Bone marrow (tissue), 2 donors: Measurements from ENCODE around the gene BCL11B.

Experiments used
- DNase-seq, 2 donors: peaks; one replicate each; lab custom pipeline; 2025; lab: John Stamatoyannopoulos, UW

BCL11B gene

DNA sequence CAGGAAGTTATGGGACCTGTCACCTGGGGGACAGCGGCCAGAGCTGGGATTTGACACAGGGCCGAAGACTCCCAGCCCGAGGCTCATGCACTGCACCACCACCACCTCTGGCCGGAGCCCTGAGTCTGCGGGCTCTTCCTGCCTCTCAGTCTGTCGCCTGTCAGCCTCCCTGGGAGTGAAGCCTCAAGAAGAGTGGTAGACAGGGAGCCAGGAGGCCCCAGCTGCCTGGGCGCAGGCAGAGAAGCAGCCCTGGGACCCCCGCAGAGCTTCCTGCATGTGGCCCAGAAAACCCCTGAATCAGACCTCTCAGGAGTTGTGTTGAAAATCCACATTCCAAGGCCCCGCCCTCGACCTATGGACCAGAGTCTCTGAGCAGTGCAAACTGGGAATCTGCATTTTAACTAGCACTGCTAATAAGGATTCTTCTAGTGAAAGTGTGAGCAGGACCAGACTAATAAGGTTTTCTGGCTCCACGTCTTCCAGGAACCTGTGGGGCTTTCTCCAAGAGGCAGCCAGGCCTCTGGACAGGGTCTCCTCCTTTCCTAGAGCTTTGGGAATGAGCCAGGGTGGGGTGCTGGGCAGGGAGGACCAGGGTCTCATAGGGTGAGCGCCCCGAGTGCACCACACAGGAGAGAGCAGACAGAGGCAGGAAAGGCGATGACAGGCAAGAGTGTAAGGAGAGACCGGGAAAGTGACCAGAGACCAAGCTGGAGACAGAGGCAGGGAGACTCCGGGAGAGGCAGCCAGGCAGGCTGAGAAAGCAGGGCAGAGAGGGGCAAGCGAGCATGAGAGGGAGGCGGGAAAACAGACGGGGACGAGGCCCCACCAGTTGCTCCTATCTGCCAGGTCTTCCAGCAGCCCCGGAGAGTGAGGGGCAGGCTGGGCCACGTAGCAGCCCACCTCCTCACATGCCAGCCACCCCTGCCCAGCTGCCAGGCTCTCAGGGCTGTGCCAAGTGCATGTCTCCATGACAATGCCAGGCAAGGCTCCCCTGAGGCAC is 112.4 kb downstream of the BCL11B start:
- no peak for DNase-seq

DNA sequence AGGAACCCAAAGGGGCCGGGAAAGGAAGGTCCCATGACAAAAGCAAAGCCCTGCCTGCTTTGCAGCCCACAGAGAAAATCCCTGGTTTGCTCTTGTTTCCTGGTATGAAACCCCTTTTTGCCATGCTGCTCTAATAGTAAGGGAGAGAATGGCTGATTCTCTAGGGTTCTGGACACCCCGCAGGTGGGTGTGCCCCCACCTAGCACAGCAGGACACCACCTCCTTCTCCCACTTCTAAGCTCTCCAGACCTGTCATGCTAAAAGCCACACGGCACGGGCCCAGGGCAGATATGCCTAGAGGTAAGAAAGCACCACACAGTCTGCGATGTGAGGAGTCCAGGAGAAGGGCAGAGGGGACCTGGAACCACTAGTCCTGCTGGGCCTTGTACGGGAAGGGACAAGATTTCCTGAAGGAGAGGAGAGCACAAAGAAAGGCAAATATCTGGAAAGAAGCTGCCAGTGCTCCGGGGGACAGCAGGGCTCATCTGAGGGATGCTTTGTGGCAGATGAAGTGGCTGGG is 113.3 kb downstream of the BCL11B start:
- DNase-seq: no peak

DNA sequence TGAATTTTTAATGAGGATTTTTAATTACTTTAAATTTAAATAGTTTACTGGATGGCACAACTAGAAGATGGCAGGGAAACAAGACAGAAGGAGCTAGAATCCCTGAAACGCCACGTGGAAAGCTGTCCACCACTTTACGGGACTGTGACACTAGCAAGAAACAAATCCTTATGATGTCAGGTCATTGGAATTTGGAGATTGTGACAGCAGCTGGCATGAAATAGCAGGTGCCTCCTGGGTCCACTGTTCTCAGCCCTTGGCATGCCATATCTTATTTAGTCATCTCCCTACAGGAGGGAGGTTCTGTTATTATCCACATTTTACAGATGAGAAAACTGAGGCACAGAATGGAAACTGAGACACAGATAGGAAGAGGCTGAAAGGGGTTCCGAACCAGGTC is 113.8 kb downstream of the BCL11B start:
- DNase-seq: no peak

DNA sequence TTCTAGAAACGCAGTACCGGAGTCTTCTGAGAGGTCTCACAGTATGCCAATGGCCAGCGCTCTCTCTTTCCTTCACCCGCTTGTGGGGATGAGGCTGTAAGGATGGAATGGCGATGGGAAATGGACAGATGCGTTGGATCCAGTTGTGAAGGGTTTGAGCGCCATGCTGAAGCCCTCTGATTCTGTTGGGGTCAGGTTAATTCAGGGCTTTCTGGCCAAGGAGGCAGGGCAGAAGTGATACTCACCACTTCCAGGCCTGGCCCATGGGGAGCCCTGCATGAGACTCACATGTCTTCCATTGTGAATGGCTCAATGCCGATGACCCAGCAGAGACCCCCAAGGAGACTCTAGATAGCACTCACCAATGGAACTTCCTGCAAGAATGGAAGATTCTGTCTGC is 114.3 kb downstream of the BCL11B start:
- DNase-seq: no peak

DNA sequence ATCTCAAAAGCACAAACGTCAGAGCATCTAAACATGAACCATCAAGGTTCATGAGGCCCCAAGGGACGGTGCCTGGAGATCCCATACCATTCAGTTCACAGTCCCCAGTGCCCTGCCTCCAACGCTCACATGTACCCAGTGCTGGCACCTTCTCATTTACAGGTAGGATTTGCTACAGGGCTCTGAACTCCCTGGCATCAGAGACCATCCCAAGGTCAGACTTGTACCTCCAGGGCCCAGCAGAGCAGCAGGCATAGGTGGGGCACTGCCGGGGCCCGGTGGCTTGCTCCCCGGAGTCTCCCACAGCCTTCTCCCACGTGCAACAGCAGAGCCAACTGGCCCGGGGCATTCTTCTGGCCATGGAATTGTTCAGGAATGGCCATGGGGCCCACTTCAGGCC is 114.8 kb downstream of the BCL11B start:
- no peak for DNase-seq

DNA sequence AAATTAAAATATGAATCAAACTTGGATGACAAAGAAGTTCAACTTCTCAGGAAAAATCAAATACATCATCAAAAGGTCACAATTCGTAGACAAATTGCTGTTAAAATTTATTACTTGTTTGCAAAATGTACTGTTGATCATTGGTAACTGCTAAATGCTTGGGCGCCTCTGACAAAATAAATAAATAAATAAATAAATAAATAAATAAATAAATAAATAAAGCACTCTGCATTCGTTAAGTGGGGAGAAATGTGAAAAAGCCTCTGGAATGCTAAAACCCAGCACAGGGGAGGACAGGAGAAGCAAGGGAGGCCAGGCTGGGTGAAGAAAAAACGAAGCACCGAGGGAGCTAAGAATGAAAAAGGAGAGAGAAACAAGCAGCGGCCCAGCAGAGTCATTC is 115.2 kb downstream of the BCL11B start:
- no peak for DNase-seq

DNA sequence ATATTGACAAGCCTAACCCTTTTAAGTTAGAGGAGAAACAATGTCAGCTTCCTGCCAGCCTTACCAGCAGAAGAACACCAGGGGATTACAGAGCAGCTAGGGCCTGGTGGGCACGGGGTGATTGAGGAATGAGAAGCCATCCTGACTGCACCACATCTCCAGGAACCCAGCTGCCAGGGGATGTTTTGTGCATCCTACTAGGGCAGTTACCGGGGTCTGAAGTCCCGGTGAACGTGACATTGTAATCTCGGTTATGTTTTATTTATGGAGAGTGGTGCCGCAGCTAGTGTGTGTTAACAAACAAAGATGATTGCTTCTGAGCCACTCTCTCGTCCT is 115.9 kb downstream of the BCL11B start:
- no peak for DNase-seq

DNA sequence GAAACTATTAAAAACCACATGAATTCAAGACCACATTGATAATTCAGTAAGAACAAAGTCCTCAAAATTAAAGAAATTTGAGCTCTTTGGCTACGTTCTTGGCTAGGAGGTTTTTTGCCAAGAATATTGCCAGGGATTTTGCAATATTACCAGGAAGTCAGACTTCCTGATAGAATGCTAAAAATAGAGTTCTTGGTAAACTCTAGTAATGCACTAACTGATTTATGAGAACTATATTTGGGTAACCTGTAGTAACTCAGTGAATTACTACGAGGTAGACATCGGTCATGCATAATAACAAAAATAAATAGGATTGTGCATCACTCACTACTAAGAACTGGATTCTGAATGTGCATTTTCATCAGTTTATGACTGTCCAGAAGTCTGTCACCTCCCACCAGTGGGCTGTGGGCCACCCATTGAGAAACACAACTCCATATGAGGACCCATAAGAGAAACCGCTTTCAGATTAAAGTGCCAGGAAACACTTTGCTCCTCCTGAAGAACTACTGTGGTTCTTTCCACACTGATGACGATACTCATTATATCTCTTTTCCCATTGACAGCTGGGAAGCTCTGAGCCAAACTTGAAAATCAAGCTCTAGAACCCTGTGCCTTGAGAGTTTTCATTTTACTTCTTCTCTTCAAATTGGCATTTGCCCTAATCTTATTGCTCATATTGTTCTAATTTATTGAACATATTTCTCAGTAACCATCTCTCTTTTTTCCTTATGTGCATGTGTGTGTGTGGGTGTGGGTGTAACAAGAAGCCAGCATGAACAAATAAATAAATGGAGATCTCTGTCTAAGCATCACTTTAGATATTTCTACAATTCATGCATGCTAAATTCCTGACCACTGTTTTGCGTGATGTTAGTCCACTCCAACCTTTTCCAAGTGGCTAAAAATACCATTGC is 116.6 kb downstream of the BCL11B start:
- DNase-seq: no peak

DNA sequence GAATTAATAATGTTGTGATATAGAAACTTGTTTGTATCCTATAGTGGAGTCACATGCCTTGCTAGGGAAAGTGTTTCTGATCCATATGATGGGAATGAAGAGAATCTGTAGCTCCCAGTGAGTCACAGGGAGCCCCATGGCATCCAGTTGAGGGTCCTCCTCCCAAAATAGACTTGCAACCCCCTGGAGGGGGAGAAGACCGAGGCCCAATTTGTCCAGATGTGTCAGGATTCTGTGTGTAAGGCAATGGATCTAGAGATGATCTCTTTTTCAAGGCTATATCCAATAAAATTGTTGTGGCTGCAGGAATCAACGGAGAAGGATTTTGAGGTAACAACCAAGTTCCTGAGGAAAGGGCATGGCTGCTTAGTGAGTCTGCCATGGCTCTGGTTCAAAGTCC is 121.8 kb downstream of the BCL11B start:
- DNase-seq: no peak

DNA sequence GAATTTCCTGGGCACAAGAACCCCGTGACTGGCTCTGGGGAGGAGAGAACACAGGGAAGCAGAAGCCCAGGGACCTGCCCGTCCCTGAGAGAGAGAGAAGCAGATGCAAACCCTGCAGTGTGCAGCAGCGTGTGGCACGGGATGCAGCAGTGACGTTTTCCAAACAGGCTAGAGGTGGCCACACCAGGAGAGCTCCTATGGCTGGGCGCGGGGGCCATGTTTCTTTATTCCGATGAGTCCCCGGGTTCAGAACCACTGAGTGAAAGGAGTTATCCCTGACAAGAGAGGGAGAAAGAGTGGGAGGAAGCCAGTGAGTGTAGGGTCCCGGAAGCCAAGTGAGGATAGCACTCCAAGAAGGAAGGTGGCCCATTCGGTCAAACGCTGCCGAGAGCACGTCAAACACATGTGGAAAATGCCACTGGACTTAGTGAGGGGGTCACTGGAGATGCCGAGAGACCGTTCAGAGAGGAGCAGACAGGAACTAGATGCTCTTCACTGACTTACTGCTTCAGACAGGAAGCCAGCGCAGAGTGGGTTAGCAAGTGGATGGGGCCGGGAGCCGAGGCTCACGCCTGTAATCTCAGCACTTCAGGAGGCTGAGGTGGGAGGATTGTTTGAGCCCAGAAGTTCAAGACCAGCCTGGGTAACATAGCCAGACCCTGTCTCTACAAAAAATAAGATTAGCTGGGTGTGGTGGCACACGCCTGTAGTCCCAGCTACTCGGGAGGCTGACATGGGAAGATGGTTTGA is 123.0 kb downstream of the BCL11B start:
- DNase-seq: no peak

DNA sequence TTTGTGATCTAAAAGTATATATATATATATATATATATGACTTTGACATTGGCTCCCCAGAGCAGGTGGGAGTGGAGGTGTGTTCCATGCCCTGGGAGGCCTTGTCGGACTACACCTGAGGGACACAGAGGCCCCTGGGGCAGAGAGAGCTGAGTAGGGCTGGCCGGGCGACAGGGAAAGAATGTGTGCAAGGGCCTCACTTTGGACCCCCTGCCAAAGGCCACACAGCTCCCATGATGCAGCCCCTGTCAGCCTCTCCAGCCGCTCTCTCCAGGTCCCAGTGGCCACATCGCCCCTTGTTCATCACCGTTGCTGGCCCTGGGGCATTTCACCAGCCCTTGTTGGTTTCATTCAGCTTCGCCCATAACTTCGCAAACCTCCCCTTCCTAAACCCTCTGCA is 123.9 kb downstream of the BCL11B start:
- DNase-seq: no peak

DNA sequence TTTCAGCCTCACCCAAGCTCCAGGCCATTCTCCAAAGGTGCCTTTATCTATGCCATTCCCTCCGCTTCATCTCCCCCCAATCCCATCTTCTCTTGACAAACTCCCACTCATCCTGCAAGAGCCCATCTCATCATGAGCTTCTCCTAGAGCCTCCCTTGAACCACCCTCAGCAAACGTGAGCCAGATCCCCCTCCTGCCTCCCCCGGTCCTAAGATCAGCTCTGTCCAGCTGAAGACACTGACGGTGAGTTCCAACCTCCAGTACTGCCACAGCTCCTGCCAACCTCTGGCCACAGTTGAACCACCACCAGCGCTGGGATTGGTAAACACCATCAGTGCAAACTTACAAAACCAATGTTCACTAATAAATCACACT is 124.6 kb downstream of the BCL11B start:
- DNase-seq: no peak

DNA sequence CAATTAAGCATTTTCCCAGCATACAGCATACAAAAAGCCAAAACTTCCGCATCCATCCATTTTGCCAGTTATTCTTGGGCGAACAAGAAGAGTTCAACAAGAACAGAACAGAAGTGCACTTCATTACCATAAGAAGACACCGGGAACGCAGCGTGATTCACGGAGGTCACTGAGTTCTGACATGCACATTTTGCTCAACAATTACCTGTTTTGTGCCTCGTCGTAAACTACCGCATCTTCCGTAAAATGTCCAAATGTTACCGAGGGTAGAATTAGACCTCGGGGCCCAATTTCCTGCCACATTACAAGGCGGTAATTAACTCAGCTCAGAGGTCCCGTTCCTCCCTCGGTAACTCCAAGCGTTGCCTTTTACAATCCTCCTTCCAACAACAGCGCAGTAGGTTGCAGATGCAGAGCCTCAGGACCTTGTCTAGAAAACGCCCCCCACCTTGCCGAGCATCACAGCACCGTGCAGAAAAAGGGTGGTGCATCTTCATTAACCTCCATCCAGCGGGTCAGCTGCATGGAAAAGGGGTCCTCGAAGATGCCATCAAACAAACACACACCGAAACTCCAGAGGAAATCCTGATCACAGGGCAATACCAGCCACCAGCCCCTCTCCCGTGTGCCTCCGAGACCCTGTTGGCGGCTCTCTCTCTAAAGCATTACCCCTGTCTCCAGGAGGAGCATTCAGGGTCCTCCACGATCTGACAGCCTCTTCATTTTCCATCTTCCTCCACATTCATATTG is 125.2 kb downstream of the BCL11B start:
- no peak for DNase-seq

DNA sequence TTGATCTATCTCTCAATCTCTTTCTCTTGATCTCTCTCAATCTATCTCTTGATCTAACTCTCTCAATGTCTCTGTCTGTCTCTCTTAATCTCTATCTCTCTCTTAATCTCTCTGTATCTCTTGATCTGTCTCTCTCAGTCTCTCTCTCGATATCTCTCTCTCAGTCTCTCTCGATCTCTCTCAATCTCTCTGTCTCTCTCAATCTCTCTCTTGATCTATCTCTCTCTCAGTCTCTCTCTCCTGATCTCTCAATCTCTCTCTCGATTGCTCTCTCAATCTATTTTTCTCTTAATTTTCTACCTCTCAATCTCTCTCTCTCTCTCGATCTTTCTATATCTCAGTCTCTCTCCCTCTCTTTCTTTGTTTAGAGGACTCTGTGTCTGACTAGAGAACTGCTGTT is 126.7 kb downstream of the BCL11B start:
- no peak for DNase-seq

DNA sequence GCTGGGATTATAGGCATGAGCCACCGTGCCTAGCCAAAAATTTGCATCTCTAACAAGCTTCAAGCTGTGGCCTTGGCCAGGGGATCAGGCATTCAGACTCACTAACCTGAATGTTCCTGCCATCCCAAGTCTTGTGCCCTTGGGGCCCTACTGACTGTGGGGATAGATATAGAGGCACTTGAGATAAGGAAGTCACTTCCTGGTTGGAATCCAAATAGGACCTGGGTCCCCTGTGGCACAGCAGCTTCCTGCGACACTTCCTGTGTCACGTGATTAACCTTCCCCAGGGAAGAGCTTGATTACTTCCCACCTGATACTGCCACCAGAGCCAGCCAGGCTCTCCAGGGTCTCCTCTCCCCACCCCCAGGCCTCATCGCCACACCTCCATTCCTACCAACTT is 128.2 kb downstream of the BCL11B start:
- no peak for DNase-seq

DNA sequence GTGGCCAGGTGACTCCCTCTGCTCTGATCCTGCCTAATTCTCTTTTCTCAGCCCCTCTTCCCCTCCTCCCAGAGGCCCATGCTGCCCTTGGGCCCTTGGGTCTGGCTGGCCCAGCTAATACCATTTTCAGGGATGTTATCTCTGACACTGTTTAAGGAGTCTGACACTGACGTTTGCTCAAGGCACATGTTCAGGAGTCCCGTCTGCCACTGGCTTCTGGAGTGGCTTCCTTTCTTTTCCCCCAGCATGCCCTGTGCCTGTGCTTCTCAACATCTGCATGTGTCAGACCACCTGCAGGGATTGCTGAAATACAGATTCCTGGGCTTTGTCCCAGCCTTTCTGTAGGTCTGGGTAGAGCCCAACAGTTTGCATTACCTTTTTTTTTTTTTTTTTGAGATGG is 128.9 kb downstream of the BCL11B start:
- DNase-seq: no peak

DNA sequence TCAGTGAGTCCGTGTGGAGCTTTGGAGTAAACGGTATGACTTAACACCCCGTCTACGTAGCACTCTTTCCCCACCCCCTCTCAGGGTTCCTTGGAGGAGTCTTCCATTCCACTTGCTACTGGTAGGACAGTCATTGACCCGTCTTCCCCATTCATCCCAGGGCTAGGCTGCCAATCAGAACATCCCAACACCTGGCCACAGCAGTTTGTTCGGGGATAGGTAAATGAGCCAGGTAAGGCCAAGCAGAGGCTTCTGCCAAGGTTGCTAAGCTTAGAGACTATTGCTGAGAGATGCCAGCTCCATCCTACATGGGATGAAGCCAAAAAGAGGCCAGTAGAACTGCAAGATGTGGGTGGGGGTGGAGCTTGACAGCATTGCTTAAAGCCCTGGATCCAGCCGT is 130.8 kb downstream of the BCL11B start:
- DNase-seq: no peak

DNA sequence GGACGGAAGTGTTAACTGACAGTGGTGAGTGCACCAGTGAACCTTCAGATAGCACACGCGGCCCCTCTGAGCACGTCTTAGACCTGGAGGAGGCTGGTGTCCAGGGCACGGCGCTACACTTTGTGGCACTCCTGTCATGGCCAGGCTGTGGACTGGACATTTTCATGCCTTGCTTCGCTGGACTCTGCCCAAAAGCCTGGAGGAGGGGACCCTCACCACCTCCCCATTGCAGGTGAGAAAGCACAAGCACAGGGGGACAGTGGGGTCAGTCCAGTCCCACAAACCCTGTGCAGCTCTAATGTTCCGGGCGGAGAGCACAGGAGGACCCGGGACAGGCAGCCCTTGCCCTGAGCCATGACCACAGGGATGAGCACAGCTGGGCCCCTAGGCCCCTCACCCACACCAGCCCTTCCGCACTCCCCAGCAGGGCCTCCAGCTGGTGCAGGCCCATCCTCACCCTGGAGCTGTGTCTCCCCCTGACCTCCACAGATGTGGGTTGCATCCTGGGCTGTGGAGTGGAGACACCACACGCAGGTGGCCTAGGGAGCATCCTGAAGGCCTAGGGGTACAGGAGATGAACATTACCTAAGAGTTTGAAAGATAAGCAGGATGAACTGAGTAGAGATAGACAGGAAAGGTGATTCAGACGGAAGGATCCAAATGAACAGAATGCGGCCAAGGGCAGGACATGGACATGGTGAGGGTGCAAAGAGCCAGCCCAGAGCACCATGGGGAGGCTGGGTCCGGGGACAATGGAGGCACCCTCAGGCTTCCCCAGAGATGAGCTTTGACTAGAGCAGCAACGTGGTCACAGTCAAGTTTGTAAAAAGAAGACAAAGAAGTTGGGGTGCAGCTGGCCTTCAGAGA is 132.8 kb downstream of the BCL11B start:
- no peak for DNase-seq

DNA sequence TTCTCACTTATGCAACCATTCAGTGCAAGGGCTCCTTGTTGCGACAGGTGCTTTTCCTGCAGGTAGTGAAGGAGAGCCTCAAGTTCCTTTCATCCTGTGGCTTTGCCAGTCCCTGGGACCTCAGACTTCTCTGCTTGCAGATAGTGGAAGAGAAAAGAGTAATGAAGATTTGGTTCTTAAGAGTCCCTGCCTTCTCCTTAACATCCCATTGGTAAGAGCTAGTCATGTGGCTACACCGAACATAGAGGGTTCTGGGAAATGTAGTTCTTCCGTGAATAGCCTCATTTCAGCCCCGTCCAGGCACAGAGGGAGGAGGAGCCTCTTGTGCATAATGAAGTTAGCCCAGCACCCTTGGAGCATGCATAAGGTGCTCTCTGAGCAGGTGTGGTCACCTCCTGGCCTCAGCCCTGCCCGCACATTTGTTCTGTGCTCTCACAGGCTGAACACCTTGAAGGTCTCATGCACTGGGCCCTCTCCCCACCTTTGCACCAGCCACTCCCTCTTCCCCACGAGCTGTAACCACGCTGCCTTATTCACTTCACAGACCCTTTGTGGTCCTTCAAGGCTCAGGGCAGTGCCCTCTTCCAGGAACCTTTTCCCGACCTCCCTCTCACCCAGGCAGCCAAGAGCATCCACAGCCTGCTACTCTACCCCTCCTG is 134.0 kb downstream of the BCL11B start:
- no peak for DNase-seq
